MM.1S (cell line): Measurements from ENCODE around the gene GCA.

Source experiments
- CTCF ChIP-seq: fragments of 300-600 bp; sonication (generic); IDR thresholded peaks from 2 replicates; pipeline ENCODE4 v1.5.1; 2016; ENCODE audit warnings: antibody characterized with exemption, low read length, mixed read lengths
- EZH2 ChIP-seq: fragments of 300-600 bp; sonication (generic); optimal IDR thresholded peaks from 2 replicates; pipeline ENCODE3; 2017; ENCODE audit warnings: low read depth, mild to moderate bottlenecking, antibody characterized with exemption, low read length, mixed read lengths

GRCh38 chr2:162312853-162313252, 31.1 kb upstream of the GCA start:
- TF ChIP-seq EZH2 (no peak), CTCF (no peak)
